ENCODE results near the gene CCDC39.

The CCDC39 gene

GRCh38 chr3:180690061-180690460, 10.8 kb upstream of the CCDC39 start:
- TF ChIP-seq, protein P1, sequence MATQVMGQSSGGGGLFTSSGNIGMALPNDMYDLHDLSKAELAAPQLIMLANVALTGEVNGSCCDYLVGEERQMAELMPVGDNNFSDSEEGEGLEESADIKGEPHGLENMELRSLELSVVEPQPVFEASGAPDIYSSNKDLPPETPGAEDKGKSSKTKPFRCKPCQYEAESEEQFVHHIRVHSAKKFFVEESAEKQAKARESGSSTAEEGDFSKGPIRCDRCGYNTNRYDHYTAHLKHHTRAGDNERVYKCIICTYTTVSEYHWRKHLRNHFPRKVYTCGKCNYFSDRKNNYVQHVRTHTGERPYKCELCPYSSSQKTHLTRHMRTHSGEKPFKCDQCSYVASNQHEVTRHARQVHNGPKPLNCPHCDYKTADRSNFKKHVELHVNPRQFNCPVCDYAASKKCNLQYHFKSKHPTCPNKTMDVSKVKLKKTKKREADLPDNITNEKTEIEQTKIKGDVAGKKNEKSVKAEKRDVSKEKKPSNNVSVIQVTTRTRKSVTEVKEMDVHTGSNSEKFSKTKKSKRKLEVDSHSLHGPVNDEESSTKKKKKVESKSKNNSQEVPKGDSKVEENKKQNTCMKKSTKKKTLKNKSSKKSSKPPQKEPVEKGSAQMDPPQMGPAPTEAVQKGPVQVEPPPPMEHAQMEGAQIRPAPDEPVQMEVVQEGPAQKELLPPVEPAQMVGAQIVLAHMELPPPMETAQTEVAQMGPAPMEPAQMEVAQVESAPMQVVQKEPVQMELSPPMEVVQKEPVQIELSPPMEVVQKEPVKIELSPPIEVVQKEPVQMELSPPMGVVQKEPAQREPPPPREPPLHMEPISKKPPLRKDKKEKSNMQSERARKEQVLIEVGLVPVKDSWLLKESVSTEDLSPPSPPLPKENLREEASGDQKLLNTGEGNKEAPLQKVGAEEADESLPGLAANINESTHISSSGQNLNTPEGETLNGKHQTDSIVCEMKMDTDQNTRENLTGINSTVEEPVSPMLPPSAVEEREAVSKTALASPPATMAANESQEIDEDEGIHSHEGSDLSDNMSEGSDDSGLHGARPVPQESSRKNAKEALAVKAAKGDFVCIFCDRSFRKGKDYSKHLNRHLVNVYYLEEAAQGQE (IDR thresholded peaks at IDR 0.05; ENCODE audit: insufficient read depth in 1 of 2, low read depth in 2 of 2, low read length in 2 of 2), result no peak
- TF ChIP-seq POLR2AphosphoS5 (IDR thresholded peaks at IDR 0.05; ENCODE audit: low read depth, low read length) (no peak), FOXP2 (optimal IDR thresholded peaks at IDR 0.05; ENCODE audit: borderline replicate concordance, extremely low read depth, extremely low read length, insufficient read depth) (no peak), SIN3A (IDR thresholded peaks at IDR 0.05; ENCODE audit: borderline replicate concordance, insufficient read depth, low read length) (no peak), TAF1 (IDR thresholded peaks at IDR 0.05; ENCODE audit: borderline replicate concordance, insufficient read depth, low read length) (no peak)

DNA sequence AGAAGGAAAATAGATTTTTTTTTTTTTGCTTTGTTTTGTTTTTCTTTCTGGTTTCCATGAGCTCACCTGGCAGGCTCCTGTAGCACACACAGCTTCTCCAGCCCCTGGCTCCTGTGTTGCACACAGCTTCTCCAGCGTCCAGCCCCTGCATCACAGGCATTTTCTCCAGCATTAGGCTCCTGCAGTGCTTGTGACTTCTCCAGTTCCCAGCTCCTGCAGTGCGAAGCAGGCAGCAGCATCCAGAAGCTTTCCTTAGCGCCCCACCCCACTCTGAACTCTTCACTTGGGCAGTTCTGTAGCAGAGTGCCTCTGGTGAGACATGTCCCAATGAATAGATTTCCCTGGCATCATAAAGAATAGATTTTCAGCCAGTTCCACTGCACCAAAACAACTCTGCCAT, 5.5 kb upstream of the CCDC39 start:
- TF ChIP-seq SIN3A (IDR thresholded peaks at IDR 0.05; ENCODE audit: borderline replicate concordance, insufficient read depth, low read length), result no peak
- TF ChIP-seq, protein P1 (IDR thresholded peaks at IDR 0.05; ENCODE audit: insufficient read depth in 1 of 2, low read depth in 2 of 2, low read length in 2 of 2), result no peak
- no peak for TF ChIP-seq TAF1 (IDR thresholded peaks at IDR 0.05; ENCODE audit: borderline replicate concordance, insufficient read depth, low read length)
- no peak for TF ChIP-seq POLR2AphosphoS5 (IDR thresholded peaks at IDR 0.05; ENCODE audit: low read depth, low read length)
- no peak for TF ChIP-seq FOXP2 (optimal IDR thresholded peaks at IDR 0.05; ENCODE audit: borderline replicate concordance, extremely low read depth, extremely low read length, insufficient read depth)

DNA sequence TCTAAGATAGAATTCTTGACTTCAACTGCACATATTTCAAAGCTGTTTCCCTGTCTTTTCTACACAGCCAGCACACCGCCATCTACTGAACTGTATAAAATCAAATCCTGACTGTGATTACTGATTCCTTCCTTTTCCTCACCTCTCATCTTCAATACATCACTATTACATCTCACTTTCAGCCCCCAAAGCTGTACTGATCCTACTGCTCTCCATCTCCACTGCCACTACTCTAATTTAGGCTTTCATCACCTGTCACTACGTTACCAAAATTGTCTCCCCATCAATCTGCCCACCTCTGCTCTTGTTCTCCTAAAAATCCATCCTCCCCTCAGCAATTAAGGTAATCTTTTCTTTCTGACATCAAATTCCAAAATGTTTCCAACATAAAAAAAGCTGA, 4.5 kb upstream of the CCDC39 start:
- TF ChIP-seq POLR2AphosphoS5 (IDR thresholded peaks at IDR 0.05; ENCODE audit: low read depth, low read length), result no peak
- TF ChIP-seq, protein P1 (IDR thresholded peaks at IDR 0.05; ENCODE audit: insufficient read depth in 1 of 2, low read depth in 2 of 2, low read length in 2 of 2), result no peak
- TF ChIP-seq SIN3A (IDR thresholded peaks at IDR 0.05; ENCODE audit: borderline replicate concordance, insufficient read depth, low read length), result no peak
- TF ChIP-seq FOXP2 (optimal IDR thresholded peaks at IDR 0.05; ENCODE audit: borderline replicate concordance, extremely low read depth, extremely low read length, insufficient read depth), result no peak
- no peak for TF ChIP-seq TAF1 (IDR thresholded peaks at IDR 0.05; ENCODE audit: borderline replicate concordance, insufficient read depth, low read length)

DNA sequence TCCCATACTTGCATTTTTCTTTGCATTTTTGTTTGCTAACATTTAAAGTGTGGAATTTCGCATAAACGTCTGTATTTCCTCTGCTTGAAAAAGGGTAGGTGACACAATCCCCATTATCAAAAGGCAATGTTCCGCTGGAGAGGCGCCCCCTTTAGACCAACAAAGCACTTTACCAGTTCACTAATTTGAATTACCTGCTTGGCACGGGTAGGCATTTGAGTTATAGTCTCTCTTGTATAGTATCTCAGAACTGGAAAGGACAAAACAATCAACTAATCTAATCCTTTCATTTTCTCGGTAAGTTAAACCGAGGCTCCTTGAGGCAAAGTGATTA, 775 bp upstream of the CCDC39 start:
- TF ChIP-seq, protein P1 (IDR thresholded peaks at IDR 0.05; ENCODE audit: insufficient read depth in 1 of 2, low read depth in 2 of 2, low read length in 2 of 2), result no peak
- TF ChIP-seq SIN3A (IDR thresholded peaks at IDR 0.05; ENCODE audit: borderline replicate concordance, insufficient read depth, low read length) (no peak), TAF1 (IDR thresholded peaks at IDR 0.05; ENCODE audit: borderline replicate concordance, insufficient read depth, low read length) (no peak)

- TF ChIP-seq TAF1 (IDR thresholded peaks at IDR 0.05; ENCODE audit: borderline replicate concordance, insufficient read depth, low read length) (no peak), SIN3A (IDR thresholded peaks at IDR 0.05; ENCODE audit: borderline replicate concordance, insufficient read depth, low read length) (no peak), POLR2AphosphoS5 (IDR thresholded peaks at IDR 0.05; ENCODE audit: low read depth, low read length) (no peak), FOXP2 (optimal IDR thresholded peaks at IDR 0.05; ENCODE audit: borderline replicate concordance, extremely low read depth, extremely low read length, insufficient read depth) (no peak)
- TF ChIP-seq, protein P1 (IDR thresholded peaks at IDR 0.05; ENCODE audit: insufficient read depth in 1 of 2, low read depth in 2 of 2, low read length in 2 of 2), result no peak
Observed at GRCh38 chr3:180678231-180678630, 1.1 kb downstream of the CCDC39 start.
